Thyroid gland (tissue), 4 donors: ENCODE results near the gene BTBD3.

Experiments
- CTCF ChIP-seq, 6 experiments: fragments of 200-600 bp in 3 of 6; fragments of 450-650 bp in 3 of 6; sonication (generic) in 3 of 6; IDR thresholded peaks; one replicate each; pipeline ENCODE4 v1.5.1; 2016 to 2019; ENCODE audit warnings: antibody characterized with exemption in 6 of 6, mild to moderate bottlenecking in 2 of 6, inconsistent platforms in 1 of 6, moderate library complexity in 1 of 6
- POLR2A ChIP-seq, 2 donors: fragments of 450-650 bp; IDR thresholded peaks; one replicate each; pipeline ENCODE4 v1.6.1; 2017; ENCODE audit warnings: antibody characterized with exemption in 2 of 2, mild to moderate bottlenecking in 2 of 2, moderate library complexity in 1 of 2

GRCh38 chr20:11965602-11966001 lies 47.9 kb downstream of the BTBD3 start:
- TF ChIP-seq CTCF (IDR thresholded peaks at IDR 0.05) (no peak), POLR2A (IDR thresholded peaks at IDR 0.05) (no peak)
